Central memory CD8-positive, alpha-beta T cell (primary cell): ENCODE data around the gene CNGB1.
"Not testable (repeated sequence)": the region's sequence is repeated elsewhere in the genome, so short reads cannot be mapped to it uniquely, and the experiment has no call there.

Source experiments
- ATAC-seq: fragments of 150-1000 bp; cut with Tn5 transposase; replicated peaks from 2 replicates; pipeline ENCODE4 v1.10.0; 2022; ENCODE audit warnings: mild to moderate bottlenecking, moderate FRiP score, moderate number of reproducible peaks; ENCODE audit not compliant: poor library complexity, severe bottlenecking; ENCODE audit errors: extremely low read depth
- DNase-seq, 2 donors: peaks; one replicate each; pipeline ENCODE4 v3.0.0; 2021; ENCODE audit warnings: low spot score in 2 of 2
- H3K27ac Mint-ChIP-seq: one replicate; pipeline ENCODE4 v1.8.0; 2022; ENCODE audit warnings: low read depth, mild to moderate bottlenecking, moderate library complexity, mixed read lengths
- H3K27me3 Mint-ChIP-seq: one replicate; pipeline ENCODE4 v1.8.0; 2022; ENCODE audit warnings: mixed read lengths
- H3K36me3 Mint-ChIP-seq: one replicate; pipeline ENCODE4 v1.8.0; 2022; ENCODE audit warnings: mild to moderate bottlenecking, moderate library complexity, mixed read lengths; ENCODE audit not compliant: insufficient read depth
- H3K4me1 Mint-ChIP-seq: one replicate; pipeline ENCODE4 v1.8.0; 2022; ENCODE audit warnings: mixed read lengths
- H3K4me3 Mint-ChIP-seq: one replicate; pipeline ENCODE4 v1.8.0; 2022; ENCODE audit warnings: mild to moderate bottlenecking, moderate library complexity, mixed read lengths
- H3K9me3 Mint-ChIP-seq: one replicate; pipeline ENCODE4 v1.8.0; 2022; ENCODE audit warnings: mixed read lengths

CNGB1 gene

GRCh38 chr16:57871456-57871855 lies 99.5 kb downstream of the CNGB1 start:
- Mint-ChIP-seq H3K27ac (no peak overlapping the region), H3K4me1 (no peaks in the 10 kb centered on the region), H3K27me3 (peaks cover 22% of the 10 kb centered on the region), H3K36me3 (no peaks in the 10 kb centered on the region), H3K4me3 (no peak overlapping the region), H3K9me3 (no peaks in the 10 kb centered on the region)
- no peak for ATAC-seq
- no peak for DNase-seq

DNA sequence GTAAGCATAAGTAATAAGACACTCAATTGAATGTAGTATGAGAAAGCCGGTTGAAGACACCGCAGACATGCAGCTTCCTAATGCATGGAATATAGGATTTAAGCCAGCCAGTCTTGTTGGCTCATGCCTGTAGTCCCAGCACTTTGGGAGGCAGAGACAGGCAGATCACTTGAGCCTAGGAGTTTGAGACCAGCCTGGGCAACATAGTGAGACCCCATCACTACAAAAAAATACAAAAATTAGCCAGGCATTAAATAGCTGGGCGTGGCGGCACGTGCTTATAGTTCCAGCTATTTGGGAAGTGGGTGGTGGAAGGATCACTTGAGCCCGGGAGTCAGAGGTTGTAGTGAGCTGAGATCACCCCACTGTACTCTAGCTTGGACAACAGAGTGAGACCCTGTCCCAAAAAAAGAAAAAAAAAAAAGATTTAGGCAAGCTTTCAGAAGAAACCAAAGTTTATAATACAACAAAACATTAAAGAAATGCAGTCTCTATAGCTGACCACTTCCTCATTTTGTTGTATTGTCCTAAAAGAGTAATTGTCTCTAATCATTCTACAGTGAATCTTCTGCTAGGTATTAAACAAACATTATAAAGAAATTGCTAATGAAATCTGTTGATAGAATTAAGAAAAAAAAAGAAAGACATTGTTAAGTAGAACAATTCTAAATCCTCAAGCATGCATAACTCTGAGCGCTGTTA lies 100.0 kb downstream of the CNGB1 start:
- DNase-seq, result no peak
- no peak for ATAC-seq
- H3K4me3 Mint-ChIP-seq, result no peak overlapping the region
- H3K4me1 Mint-ChIP-seq, result no peaks in the 10 kb centered on the region
- no peak overlapping the region for H3K27ac Mint-ChIP-seq
- peaks cover 22% of the 10 kb centered on the region for H3K27me3 Mint-ChIP-seq
- no peaks in the 10 kb centered on the region for H3K9me3 Mint-ChIP-seq
- no peaks in the 10 kb centered on the region for H3K36me3 Mint-ChIP-seq

DNA sequence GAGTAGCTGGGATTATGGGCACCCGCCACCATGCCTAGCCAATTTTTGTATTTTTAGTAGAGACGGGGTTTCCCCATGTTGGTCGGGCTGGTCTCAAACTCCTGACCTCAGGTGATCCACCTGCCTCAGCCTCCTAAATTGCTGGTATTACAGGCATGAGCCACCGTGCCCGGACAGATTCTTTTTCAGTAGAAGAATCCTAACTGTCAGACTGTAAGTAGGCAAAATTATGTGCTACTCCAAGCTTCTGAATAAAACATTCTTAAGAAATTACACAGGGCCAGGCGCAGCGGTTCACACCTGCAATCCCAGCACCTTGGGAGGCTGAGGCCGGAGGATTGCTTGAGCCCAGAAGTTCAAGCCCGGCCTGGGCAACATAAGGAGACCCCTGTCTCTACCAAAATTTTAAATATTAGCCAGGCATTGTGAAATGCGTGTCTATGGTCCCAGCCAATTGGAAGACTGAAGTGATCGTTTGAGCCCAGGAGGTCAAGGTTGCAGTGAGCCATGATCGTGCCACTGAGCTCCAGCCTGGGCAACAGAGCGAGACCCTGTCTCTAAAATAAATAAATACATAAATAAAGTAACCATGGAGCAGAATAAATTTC lies 101.9 kb downstream of the CNGB1 start:
- DNase-seq, result no peak
- no peak overlapping the region for H3K4me3 Mint-ChIP-seq
- no peaks in the 10 kb centered on the region for H3K9me3 Mint-ChIP-seq
- no peaks in the 10 kb centered on the region for H3K4me1 Mint-ChIP-seq
- H3K36me3 Mint-ChIP-seq, result no peaks in the 10 kb centered on the region
- peak overlapping the region; percentile 35 for H3K27ac Mint-ChIP-seq
- no peak for ATAC-seq
- H3K27me3 Mint-ChIP-seq, result peaks cover 22% of the 10 kb centered on the region

GRCh38 chr16:57867000-57867561 lies 103.8 kb downstream of the CNGB1 start:
- no peak overlapping the region for H3K4me3 Mint-ChIP-seq
- ATAC-seq, result no peak
- H3K4me1 Mint-ChIP-seq, result no peaks in the 10 kb centered on the region
- peaks cover 25% of the 10 kb centered on the region for H3K27me3 Mint-ChIP-seq
- no peaks in the 10 kb centered on the region for H3K9me3 Mint-ChIP-seq
- no peaks in the 10 kb centered on the region for H3K36me3 Mint-ChIP-seq
- DNase-seq, result no peak
- no peak overlapping the region for H3K27ac Mint-ChIP-seq

GRCh38 chr16:57866529-57866918 lies 104.4 kb downstream of the CNGB1 start:
- ATAC-seq, result no peak
- Mint-ChIP-seq H3K36me3 (no peaks in the 10 kb centered on the region), H3K4me3 (no peak overlapping the region), H3K27me3 (peaks cover 20% of the 10 kb centered on the region), H3K9me3 (no peaks in the 10 kb centered on the region), H3K27ac (no peak overlapping the region), H3K4me1 (no peaks in the 10 kb centered on the region)
- no peak for DNase-seq

DNA sequence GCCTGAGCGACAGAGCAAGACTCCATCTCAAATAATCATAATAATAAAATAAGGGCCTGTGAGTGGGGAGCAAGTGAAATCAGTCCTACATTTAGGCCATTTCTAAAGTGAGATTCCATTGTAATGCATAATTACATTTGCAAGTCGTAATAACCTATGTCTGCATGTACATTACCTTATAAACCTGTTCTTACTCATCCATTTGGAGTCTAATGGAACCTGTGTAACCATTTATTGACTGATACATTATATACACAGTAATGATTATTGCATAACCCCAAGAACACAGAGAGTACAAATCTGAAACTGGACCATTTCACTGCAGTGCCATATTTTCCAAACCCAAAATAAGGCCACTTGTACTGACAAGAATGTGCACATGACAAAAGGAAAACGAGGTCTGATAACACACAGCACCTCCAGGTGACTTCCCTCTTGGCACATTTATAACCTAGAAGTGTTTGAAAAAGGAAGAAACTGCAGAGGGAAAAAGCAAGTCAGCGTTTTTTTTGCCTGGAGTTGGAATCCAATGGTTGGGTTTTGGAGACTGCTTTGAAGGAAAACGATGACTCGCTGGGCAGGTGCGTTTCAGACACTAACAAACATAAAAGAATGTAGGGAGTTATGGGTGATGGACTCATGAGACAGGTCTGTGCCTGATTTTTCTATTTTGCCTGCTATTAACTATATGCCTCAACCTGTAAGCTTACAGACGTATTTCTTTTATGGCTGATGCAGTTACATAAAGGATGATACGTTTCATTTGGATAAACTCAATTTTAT lies 105.0 kb downstream of the CNGB1 start:
- no peaks in the 10 kb centered on the region for H3K36me3 Mint-ChIP-seq

GRCh38 chr16:57863434-57864160 lies 107.3 kb downstream of the CNGB1 start:
- H3K36me3 Mint-ChIP-seq, result no peaks in the 10 kb centered on the region
- DNase-seq (no peak), ATAC-seq (no peak)
- no peak overlapping the region for H3K27ac Mint-ChIP-seq
- peaks cover 32% of the 10 kb centered on the region for H3K27me3 Mint-ChIP-seq
- no peaks in the 10 kb centered on the region for H3K4me1 Mint-ChIP-seq
- no peaks in the 10 kb centered on the region for H3K9me3 Mint-ChIP-seq
- no peak overlapping the region for H3K4me3 Mint-ChIP-seq

More for the DNA sequence above, 105.0 kb downstream of the CNGB1 start:
- Mint-ChIP-seq H3K4me1 (no peaks in the 10 kb centered on the region), H3K4me3 (no peak overlapping the region), H3K9me3 (no peaks in the 10 kb centered on the region), H3K27me3 (peaks cover 26% of the 10 kb centered on the region), H3K27ac (no peak overlapping the region)
- no peak for DNase-seq
- no peak for ATAC-seq

GRCh38 chr16:57862698-57863433 lies 108.1 kb downstream of the CNGB1 start:
- H3K27ac Mint-ChIP-seq, result no peak overlapping the region
- H3K4me3 Mint-ChIP-seq, result no peak overlapping the region
- no peaks in the 10 kb centered on the region for H3K9me3 Mint-ChIP-seq
- H3K27me3 Mint-ChIP-seq, result peaks cover 40% of the 10 kb centered on the region
- DNase-seq (no peak), ATAC-seq (no peak)
- H3K36me3 Mint-ChIP-seq, result no peaks in the 10 kb centered on the region
- H3K4me1 Mint-ChIP-seq, result no peaks in the 10 kb centered on the region

DNA sequence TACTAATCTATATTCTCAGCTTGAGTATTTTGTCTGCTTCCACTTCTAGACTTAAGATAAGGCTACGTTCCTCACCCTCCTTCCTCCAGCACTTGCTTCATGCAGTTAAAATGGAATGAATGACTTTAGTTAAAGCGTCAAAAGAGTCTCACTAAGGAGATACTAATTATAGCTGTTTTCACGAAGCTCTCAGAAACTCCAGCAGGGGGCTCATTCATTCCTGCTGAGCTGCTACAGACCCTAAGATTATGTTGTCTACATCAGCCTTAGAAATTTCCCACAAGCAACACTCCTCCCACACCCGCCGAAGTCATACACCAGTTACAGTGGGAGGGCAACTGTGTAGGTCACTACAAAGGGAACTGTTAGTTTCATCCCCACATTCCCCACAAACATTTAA lies 111.6 kb downstream of the CNGB1 start:
- DNase-seq (no peak), ATAC-seq (no peak)
- H3K27ac Mint-ChIP-seq, result no peak overlapping the region

GRCh38 chr16:57858635-57859034 lies 112.3 kb downstream of the CNGB1 start:
- Mint-ChIP-seq H3K27ac (no peak overlapping the region), H3K9me3 (no peaks in the 10 kb centered on the region)

More for the DNA sequence above, 111.6 kb downstream of the CNGB1 start:
- no peaks in the 10 kb centered on the region for H3K9me3 Mint-ChIP-seq
- no peak overlapping the region for H3K4me3 Mint-ChIP-seq
- H3K4me1 Mint-ChIP-seq, result no peaks in the 10 kb centered on the region
- no peaks in the 10 kb centered on the region for H3K36me3 Mint-ChIP-seq
- H3K27me3 Mint-ChIP-seq, result peaks cover 56% of the 10 kb centered on the region

DNA sequence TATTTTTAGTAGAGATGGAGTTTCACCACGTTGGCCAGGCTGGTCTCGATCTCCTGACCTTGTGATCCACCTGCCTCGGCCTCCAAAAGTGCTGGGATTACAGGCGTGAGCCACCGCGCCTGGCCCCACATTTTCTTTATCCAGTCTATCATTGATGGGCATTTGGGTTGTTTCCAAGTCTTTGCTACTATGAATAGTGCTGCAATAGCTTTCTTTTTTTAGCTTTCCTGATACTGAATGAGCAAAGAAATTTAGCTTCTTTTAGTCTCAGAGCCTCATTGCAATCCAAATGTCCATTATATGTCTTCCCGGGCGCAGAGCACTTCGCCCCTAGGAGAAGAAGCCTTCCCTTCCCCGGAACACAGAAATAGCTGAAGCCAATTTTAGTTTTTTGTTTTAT lies 112.9 kb downstream of the CNGB1 start:
- H3K36me3 Mint-ChIP-seq, H3K27ac Mint-ChIP-seq, H3K9me3 Mint-ChIP-seq, DNase-seq, H3K4me1 Mint-ChIP-seq, H3K4me3 Mint-ChIP-seq, ATAC-seq: not testable (repeated sequence)
- H3K27me3 Mint-ChIP-seq, result peaks cover 50% of the 10 kb centered on the region

More at GRCh38 chr16:57858635-57859034, 112.3 kb downstream of the CNGB1 start:
- no peak for ATAC-seq
- no peak for DNase-seq
- H3K4me1 Mint-ChIP-seq, result no peaks in the 10 kb centered on the region
- no peaks in the 10 kb centered on the region for H3K36me3 Mint-ChIP-seq
- peaks cover 56% of the 10 kb centered on the region for H3K27me3 Mint-ChIP-seq
- H3K4me3 Mint-ChIP-seq, result no peak overlapping the region

- no peak overlapping the region for H3K4me3 Mint-ChIP-seq
- no peaks in the 10 kb centered on the region for H3K4me1 Mint-ChIP-seq
- peaks cover 52% of the 10 kb centered on the region for H3K27me3 Mint-ChIP-seq
- no peak overlapping the region for H3K27ac Mint-ChIP-seq
- ATAC-seq (no peak), DNase-seq (no peak)
- H3K36me3 Mint-ChIP-seq, result no peaks in the 10 kb centered on the region
- H3K9me3 Mint-ChIP-seq, result no peaks in the 10 kb centered on the region
These were observed 115.7 kb downstream of the CNGB1 start for GRCh38 chr16:57855188-57855587.
